Tibial nerve (tissue), 4 donors: ENCODE measurements around the gene IGFBPL1. TPM values are rescaled to one million over a fixed set of nuclear protein-coding genes. Genes with fewer than 3 reads are reported as not detected.

ENCODE experiments used
- DNase-seq, 2 donors: peaks; one replicate each; pipeline ENCODE4 v3.0.0-alpha.2; 2019; ENCODE audit warnings: low spot score in 2 of 2
- H3K27ac ChIP-seq, 4 donors: fragments of 200-600 bp; sonication (generic) in 3 of 4; one replicate each; pipeline ENCODE4 v1.5.1; 2017 to 2019; ENCODE audit warnings: mild to moderate bottlenecking in 1 of 4
- H3K27me3 ChIP-seq, 2 donors: fragments of 200-600 bp; sonication (generic) in 1 of 2; one replicate each; pipeline versions ENCODE4 v1.5.1 to v1.6.0; 2017 to 2019
- H3K36me3 ChIP-seq, 3 donors: fragments of 200-600 bp; sonication (generic); one replicate each; pipeline ENCODE4 v1.5.1; 2018 to 2019
- H3K4me1 ChIP-seq, 4 donors: fragments of 200-600 bp; sonication (generic) in 3 of 4; one replicate each; pipeline ENCODE4 v1.5.1; 2017 to 2019
- H3K4me3 ChIP-seq, 4 donors: fragments of 200-600 bp; sonication (generic) in 3 of 4; one replicate each; pipeline ENCODE4 v1.5.1; 2017 to 2019; ENCODE audit warnings: mild to moderate bottlenecking in 1 of 4, moderate library complexity in 1 of 4
- H3K9me3 ChIP-seq, 4 donors: fragments of 200-600 bp; sonication (generic) in 3 of 4; one replicate each; pipeline ENCODE4 v1.5.1; 2017 to 2019
- EP300 ChIP-seq, 2 donors: sonication (generic); formaldehyde crosslinking; IDR thresholded peaks; one replicate each; pipeline ENCODE4 v1.6.1; 2017; ENCODE audit warnings: antibody characterized with exemption in 2 of 2, mild to moderate bottlenecking in 1 of 2
- POLR2A ChIP-seq, 2 donors: fragments of 450-650 bp; IDR thresholded peaks; one replicate each; pipeline ENCODE4 v1.6.1; 2017; ENCODE audit warnings: antibody characterized with exemption in 2 of 2, mild to moderate bottlenecking in 2 of 2, moderate library complexity in 2 of 2
- WGBS, 2 donors: methylation state at CpG; one replicate each; pipeline ENCODE4 v1.1.5; 2018; 5-methylcytosine and 5-hydroxymethylcytosine counted together
- total RNA-seq, 4 donors: library from RNA; depleted of rRNA; stranded (reverse); fragments of >200 nt; gene quantifications; one replicate each; pipeline ENCODE4 v1.1.0, GENCODE V29; 2016
- TF ChIP-seq, protein P1 (sequence below), 5 experiments: fragments of 200-600 bp in 3 of 5; fragments of 450-650 bp in 2 of 5; sonication (generic) in 3 of 5; IDR thresholded peaks; one replicate each; pipeline ENCODE4 v1.5.1; 2016 to 2019; ENCODE audit warnings: antibody characterized with exemption in 5 of 5, mild to moderate bottlenecking in 3 of 5, moderate library complexity in 2 of 5

IGFBPL1 gene
- total RNA-seq, 4 donors from 2014 or later = 0.60 TPM; not detected in 3

- TF ChIP-seq, protein P1, sequence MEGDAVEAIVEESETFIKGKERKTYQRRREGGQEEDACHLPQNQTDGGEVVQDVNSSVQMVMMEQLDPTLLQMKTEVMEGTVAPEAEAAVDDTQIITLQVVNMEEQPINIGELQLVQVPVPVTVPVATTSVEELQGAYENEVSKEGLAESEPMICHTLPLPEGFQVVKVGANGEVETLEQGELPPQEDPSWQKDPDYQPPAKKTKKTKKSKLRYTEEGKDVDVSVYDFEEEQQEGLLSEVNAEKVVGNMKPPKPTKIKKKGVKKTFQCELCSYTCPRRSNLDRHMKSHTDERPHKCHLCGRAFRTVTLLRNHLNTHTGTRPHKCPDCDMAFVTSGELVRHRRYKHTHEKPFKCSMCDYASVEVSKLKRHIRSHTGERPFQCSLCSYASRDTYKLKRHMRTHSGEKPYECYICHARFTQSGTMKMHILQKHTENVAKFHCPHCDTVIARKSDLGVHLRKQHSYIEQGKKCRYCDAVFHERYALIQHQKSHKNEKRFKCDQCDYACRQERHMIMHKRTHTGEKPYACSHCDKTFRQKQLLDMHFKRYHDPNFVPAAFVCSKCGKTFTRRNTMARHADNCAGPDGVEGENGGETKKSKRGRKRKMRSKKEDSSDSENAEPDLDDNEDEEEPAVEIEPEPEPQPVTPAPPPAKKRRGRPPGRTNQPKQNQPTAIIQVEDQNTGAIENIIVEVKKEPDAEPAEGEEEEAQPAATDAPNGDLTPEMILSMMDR (IDR thresholded peaks at IDR 0.05) = no peak
- no peak for TF ChIP-seq POLR2A (IDR thresholded peaks at IDR 0.05)
These were observed 23.4 kb upstream of the IGFBPL1 start for GRCh38 chr9:38447703-38448102.

DNA sequence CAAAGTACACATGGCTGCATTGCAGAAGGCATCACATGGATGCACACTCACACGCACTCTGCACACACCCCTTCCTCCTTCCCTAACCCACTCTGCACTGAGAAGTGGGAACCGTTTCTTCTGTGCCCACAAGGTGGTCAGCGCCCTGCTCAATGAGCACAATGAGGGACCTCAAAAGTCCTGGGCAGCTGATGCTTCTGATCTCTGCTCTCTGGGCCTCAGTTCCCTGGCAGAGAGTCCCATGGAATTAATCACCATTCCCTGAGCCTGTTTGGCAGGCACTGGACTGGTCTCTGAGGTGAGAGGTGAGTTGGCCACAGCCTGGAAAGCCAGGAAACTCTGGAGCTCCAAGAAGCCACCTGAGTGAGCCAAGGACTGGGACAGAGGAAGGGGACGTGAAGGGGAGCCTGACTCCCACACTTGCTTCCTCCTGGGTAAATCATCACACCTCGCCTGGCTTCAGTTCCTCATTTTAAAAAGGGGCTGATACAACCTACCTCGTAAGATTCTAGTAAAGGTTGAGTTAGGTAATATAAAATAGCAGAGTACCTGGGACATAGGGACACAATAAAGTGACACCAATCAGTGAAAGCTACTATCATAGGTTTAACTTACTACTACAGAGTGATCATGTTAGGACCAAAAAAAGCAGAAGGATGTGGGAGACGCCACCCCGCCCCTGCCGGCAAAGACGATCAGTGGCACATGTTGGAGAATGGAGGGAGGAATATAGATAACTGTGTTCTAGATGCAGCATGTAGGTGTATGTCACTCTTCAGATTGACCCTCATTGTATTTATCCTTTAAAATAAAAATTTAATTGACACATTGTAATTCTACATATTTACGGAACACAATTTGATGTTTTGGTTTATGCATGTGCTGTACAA lies 21.1 kb upstream of the IGFBPL1 start:
- no peak overlapping the region for H3K27ac ChIP-seq
- no peak overlapping the region for H3K4me3 ChIP-seq
- TF ChIP-seq EP300 (IDR thresholded peaks at IDR 0.05) (no peak), POLR2A (IDR thresholded peaks at IDR 0.05) (no peak)
- TF ChIP-seq, protein P1 (IDR thresholded peaks at IDR 0.05) = no peak
- 66 to 68% methylated on average over 11 of the region's 11 CpGs for WGBS, 2 donors
- H3K9me3 ChIP-seq = no peaks in the 10 kb centered on the region
- DNase-seq = no peak
- H3K4me1 ChIP-seq = no peaks in the 10 kb centered on the region
- H3K27me3 ChIP-seq = no peaks in the 10 kb centered on the region
- H3K36me3 ChIP-seq = no peaks in the 10 kb centered on the region

More at GRCh38 chr9:38447703-38448102, 23.4 kb upstream of the IGFBPL1 start:
- Histone ChIP-seq H3K36me3 (no peaks in the 10 kb centered on the region), H3K4me1 (no peaks in the 10 kb centered on the region), H3K4me3 (no peak overlapping the region), H3K27ac (no peak overlapping the region), H3K9me3 (peaks cover 0 to 21% (median 1%) of the 10 kb centered on the region in 4 donors), H3K27me3 (no peaks in the 10 kb centered on the region)
- whole genome bisulfite sequencing, 2 donors = 41 to 48% methylated on average over 1 of the region's 1 CpG
- DNase-seq = no peak

DNA sequence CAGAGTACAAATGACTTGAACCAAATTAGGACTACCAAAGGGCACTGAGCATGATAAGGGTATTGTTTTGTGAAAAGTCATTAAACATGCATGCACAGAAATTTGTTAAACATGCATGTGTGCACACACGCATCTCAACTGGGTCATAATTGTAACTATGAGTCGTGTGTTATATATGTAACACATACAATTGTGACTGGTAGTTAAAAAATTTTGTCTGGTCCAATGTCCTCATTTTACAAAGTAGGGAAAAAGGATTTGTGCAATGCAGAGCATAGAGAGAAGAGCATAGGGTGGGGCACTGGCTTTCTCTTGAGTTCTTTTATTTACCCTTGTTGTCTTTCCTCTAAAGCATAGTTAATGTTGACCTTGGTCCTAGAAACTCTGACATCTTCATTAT lies 19.3 kb upstream of the IGFBPL1 start:
- H3K36me3 ChIP-seq = no peaks in the 10 kb centered on the region
- no peak for TF ChIP-seq EP300 (IDR thresholded peaks at IDR 0.05)
- TF ChIP-seq POLR2A (IDR thresholded peaks at IDR 0.05) = no peak
- TF ChIP-seq, protein P1 (IDR thresholded peaks at IDR 0.05) = no peak
- no peaks in the 10 kb centered on the region for H3K4me1 ChIP-seq
- DNase-seq = no peak
- H3K4me3 ChIP-seq = no peak overlapping the region
- 43 to 57% methylated on average over 2 of the region's 2 CpGs for WGBS, 2 donors
- H3K27ac ChIP-seq = no peak overlapping the region
- H3K27me3 ChIP-seq = no peaks in the 10 kb centered on the region
- no peaks in the 10 kb centered on the region for H3K9me3 ChIP-seq

DNA sequence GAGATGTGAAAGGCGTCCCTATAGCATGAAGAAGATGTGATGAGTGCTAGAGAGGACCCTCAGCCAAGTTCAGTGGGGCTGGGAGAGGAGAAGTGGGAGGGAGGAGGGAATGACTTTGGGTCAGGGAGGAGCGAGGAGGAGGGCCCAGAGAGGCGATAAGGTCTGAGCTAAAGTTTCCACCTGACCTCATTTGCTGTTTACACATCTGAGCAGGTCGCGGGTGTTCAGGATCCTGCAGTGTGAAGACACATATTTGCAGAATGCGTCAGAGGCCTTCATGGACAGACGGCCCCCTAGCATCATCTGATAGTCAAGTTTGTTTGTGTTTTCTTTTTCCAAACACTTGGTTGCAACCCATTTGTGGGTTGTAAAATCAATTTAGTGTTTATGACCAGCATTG lies 18.9 kb upstream of the IGFBPL1 start:
- Histone ChIP-seq H3K27me3 (no peaks in the 10 kb centered on the region), H3K9me3 (no peaks in the 10 kb centered on the region), H3K27ac (no peak overlapping the region), H3K36me3 (no peaks in the 10 kb centered on the region), H3K4me3 (no peak overlapping the region), H3K4me1 (no peaks in the 10 kb centered on the region)
- 56 to 67% methylated on average over 7 of the region's 7 CpGs for WGBS, 2 donors
- DNase-seq = no peak
- no peak for TF ChIP-seq POLR2A (IDR thresholded peaks at IDR 0.05)
- TF ChIP-seq, protein P1 (IDR thresholded peaks at IDR 0.05) = no peak

DNA sequence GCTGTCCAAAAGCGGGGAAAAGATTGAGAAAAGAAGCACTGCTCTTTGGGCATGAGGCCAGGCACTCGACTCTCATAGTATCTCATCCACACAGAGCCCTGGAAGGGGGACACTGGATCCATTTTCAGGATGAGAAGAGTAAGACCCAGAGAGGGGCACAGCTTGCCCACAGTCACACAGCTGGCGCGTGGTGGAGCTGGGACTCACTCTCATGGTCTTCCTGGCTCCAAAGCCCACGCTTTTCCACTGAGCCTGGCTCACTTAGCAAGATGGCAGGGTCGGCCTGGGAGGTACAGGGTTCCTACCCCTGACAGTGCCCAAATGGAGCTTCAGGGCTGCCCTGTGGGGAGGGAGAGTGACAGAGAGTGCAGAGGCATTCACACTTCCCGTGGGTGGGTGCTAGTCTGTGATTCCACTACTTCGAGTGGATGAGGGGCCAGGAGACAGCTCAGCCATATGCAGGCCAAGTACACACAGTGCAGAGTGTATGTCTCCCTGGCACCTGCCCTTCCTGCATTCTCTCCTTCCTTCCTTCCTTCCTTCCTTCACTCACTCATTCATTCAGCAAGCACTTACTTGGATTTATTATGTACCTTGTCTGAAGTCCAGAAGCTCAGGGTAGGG lies 18.3 kb upstream of the IGFBPL1 start:
- Histone ChIP-seq H3K9me3 (no peaks in the 10 kb centered on the region), H3K4me3 (no peak overlapping the region), H3K27me3 (no peaks in the 10 kb centered on the region), H3K27ac (no peak overlapping the region), H3K4me1 (no peaks in the 10 kb centered on the region), H3K36me3 (no peaks in the 10 kb centered on the region)
- no peak for DNase-seq
- WGBS, 2 donors = 64 to 65% methylated on average over 7 to 8 of the region's 8 CpGs
- no peak for TF ChIP-seq POLR2A (IDR thresholded peaks at IDR 0.05)
- TF ChIP-seq, protein P1 (IDR thresholded peaks at IDR 0.05) = no peak
- no peak for TF ChIP-seq EP300 (IDR thresholded peaks at IDR 0.05)
